Panc1 (cell line): ENCODE measurements around the gene RAB3D. TPM values are rescaled to one million over a fixed set of nuclear protein-coding genes. Genes with fewer than 3 reads are reported as not detected.
A peak's percentile ranks its signal among the peaks of the same experiment; 100 is the strongest.
"Not testable (repeated sequence)": the region's sequence is repeated elsewhere in the genome, so short reads cannot be mapped to it uniquely, and the experiment has no call there.

Experiments used
- ATAC-seq: fragments of 200-7000 bp; cut with Tn5 transposase; 2 replicates; pipeline ENCODE4 v1.9.1; 2020; ENCODE audit warnings: mild to moderate bottlenecking, moderate library complexity
- BruUV-seq: library from RNA; stranded (reverse); fragments of 400-500 nt; replicated peaks from 2 replicates; lab custom pipeline; 2021; lab: Mats Ljungman, UMichigan
- CTCF ChIA-PET: fragments of 300-600 bp; sonication (Branson Sonifier 250); formaldehyde crosslinking; loops from one replicate; lab custom pipeline; 2022; ENCODE audit warnings: antibody characterized with exemption; lab: Charles Lee
- POLR2A ChIA-PET: fragments of 300-600 bp; sonication (Branson Sonifier 250); formaldehyde crosslinking; loops from one replicate; lab custom pipeline; 2022; ENCODE audit warnings: antibody characterized with exemption; lab: Charles Lee
- DNase-seq: peaks from one replicate; pipeline ENCODE4 v3.0.0-alpha.2; 2010; ENCODE audit warnings: low read depth, low spot score
- H3K27ac ChIP-seq: 2 replicates; pipeline ENCODE4 v1.5.1; 2011; ENCODE audit warnings: mild to moderate bottlenecking, low read length, inconsistent platforms
- H3K27me3 ChIP-seq: fragments of 200-500 bp; sonication (Bioruptor generic); 2 replicates; pipeline ENCODE4 v1.6.0; 2014; ENCODE audit warnings: low read length, inconsistent platforms; ENCODE audit not compliant: control insufficient read depth, insufficient read depth
- H3K36me3 ChIP-seq: fragments of 200-500 bp; sonication (Bioruptor generic); 2 replicates; pipeline ENCODE4 v1.5.1; 2014; ENCODE audit warnings: inconsistent platforms, mild to moderate bottlenecking, low read length, moderate library complexity; ENCODE audit not compliant: control insufficient read depth, insufficient read depth
- H3K4me1 ChIP-seq: 2 replicates; pipeline ENCODE4 v1.5.1; 2011; ENCODE audit warnings: inconsistent platforms, mild to moderate bottlenecking, low read length, moderate library complexity; ENCODE audit not compliant: control insufficient read depth, insufficient read depth
- H3K4me3 ChIP-seq, 2 experiments: 2 replicates each; pipeline ENCODE4 v1.5.1; 2011 to 2012; ENCODE audit warnings: low read depth in 2 of 2, low read length in 2 of 2, mild to moderate bottlenecking in 2 of 2, inconsistent platforms in 1 of 2, moderate library complexity in 1 of 2
- H3K9me3 ChIP-seq: fragments of 200-500 bp; sonication (Bioruptor generic); 2 replicates; pipeline ENCODE4 v1.5.1; 2014; ENCODE audit warnings: low read depth, mild to moderate bottlenecking, inconsistent platforms, low read length, moderate library complexity; ENCODE audit not compliant: control insufficient read depth, insufficient read depth
- POLR2AphosphoS5 ChIP-seq: IDR thresholded peaks from 2 replicates; pipeline ENCODE4 v1.6.1; 2012; ENCODE audit warnings: mild to moderate bottlenecking, low read depth, low read length, moderate library complexity
- SIN3A ChIP-seq: IDR thresholded peaks from 2 replicates; pipeline ENCODE4 v1.6.1; 2012; ENCODE audit warnings: low read depth, mild to moderate bottlenecking, low read length, moderate library complexity, borderline replicate concordance; ENCODE audit not compliant: insufficient read depth
- TCF7L2 ChIP-seq: IDR thresholded peaks from 2 replicates; pipeline ENCODE4 v1.6.1; 2011; ENCODE audit warnings: mild to moderate bottlenecking, low read depth, low read length, inconsistent platforms
- in situ Hi-C: cut with HindIII; loops from 2 replicates; pipeline ENCODE4 v1.10.0; 2016; ENCODE audit warnings: low sequenced_read_pairs, low pct_unique_long_range_greater_than_20kb
- intact Hi-C: fragments of 100-400 bp; cut with micrococcal nuclease; formaldehyde crosslinking; loops from one replicate; pipeline ENCODE4 v1.10.0; 2022; ENCODE audit not compliant: unreplicated experiment
- total RNA-seq: library from RNA; stranded (reverse); gene quantifications from one replicate; pipeline ENCODE4 v1.2.1, GENCODE V29; 2021; ENCODE audit not compliant: unreplicated experiment
- TF ChIP-seq, protein P1 (sequence below): fragments of 450-650 bp; IDR thresholded peaks from 2 replicates; pipeline ENCODE4 v1.5.1; 2017; ENCODE audit warnings: mild to moderate bottlenecking
- TF ChIP-seq, protein P2 (sequence below), 2 experiments: IDR thresholded peaks; 2 replicates each; pipeline ENCODE4 v1.6.1; 2011 to 2012; ENCODE audit warnings: low read depth in 2 of 2, control low read depth in 1 of 2, low read length in 1 of 2, mild to moderate bottlenecking in 1 of 2, moderate library complexity in 1 of 2; ENCODE audit not compliant: insufficient read depth in 1 of 2

The RAB3D gene
- total RNA-seq, 1 experiment from 2014 or later = 46.6 TPM

DNA sequence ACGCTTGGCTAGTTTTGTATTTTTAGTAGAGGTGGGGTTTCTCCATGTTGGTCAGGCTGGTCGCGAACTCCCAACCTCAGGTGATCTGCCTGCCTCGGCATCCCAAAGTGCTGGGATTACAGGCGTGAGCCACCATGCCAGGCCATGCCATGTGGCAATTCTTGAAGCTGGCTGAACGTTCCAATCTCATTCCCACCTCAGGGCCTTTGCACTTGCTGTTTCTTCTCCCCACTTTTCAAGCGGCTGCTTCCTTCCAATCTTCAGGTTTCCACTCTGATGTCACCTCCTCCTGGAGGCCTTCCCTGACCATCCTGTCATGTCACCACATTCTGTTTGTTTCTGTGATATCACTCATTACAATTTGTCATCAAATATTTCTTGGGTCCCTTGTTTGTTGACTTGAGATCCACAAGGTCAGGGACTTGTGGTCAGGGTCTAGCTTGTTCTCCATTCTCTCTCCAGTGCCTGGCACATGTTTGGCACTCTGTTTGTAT lies 40.4 kb upstream of the RAB3D start:
- intact Hi-C loops (loop anchor here (2.0 kb wide), 1 partner anchor 67 kb away; no protein-coding TSS in a partner anchor), in situ Hi-C loops (no loop called here)
- Histone ChIP-seq H3K27me3 (no peaks in the 10 kb centered on the region), H3K9me3 (no peaks in the 10 kb centered on the region), H3K4me1 (peaks cover 33% of the 10 kb centered on the region), H3K27ac (peak overlapping the region; percentile 91), H3K4me3 (peak overlapping the region; percentile 62 to 75), H3K36me3 (no peaks in the 10 kb centered on the region; the same call in 1 of the 2 replicates)
- CTCF ChIA-PET = interaction anchor here (0.6 kb wide), 1 partner anchor 36 kb away, joined by 4 read pairs; no protein-coding TSS in a partner anchor
- TF ChIP-seq SIN3A (no peak), POLR2AphosphoS5 (no peak), TCF7L2 (no peak)
- TF ChIP-seq, protein P1, sequence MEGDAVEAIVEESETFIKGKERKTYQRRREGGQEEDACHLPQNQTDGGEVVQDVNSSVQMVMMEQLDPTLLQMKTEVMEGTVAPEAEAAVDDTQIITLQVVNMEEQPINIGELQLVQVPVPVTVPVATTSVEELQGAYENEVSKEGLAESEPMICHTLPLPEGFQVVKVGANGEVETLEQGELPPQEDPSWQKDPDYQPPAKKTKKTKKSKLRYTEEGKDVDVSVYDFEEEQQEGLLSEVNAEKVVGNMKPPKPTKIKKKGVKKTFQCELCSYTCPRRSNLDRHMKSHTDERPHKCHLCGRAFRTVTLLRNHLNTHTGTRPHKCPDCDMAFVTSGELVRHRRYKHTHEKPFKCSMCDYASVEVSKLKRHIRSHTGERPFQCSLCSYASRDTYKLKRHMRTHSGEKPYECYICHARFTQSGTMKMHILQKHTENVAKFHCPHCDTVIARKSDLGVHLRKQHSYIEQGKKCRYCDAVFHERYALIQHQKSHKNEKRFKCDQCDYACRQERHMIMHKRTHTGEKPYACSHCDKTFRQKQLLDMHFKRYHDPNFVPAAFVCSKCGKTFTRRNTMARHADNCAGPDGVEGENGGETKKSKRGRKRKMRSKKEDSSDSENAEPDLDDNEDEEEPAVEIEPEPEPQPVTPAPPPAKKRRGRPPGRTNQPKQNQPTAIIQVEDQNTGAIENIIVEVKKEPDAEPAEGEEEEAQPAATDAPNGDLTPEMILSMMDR = no peak
- TF ChIP-seq, protein P2, sequence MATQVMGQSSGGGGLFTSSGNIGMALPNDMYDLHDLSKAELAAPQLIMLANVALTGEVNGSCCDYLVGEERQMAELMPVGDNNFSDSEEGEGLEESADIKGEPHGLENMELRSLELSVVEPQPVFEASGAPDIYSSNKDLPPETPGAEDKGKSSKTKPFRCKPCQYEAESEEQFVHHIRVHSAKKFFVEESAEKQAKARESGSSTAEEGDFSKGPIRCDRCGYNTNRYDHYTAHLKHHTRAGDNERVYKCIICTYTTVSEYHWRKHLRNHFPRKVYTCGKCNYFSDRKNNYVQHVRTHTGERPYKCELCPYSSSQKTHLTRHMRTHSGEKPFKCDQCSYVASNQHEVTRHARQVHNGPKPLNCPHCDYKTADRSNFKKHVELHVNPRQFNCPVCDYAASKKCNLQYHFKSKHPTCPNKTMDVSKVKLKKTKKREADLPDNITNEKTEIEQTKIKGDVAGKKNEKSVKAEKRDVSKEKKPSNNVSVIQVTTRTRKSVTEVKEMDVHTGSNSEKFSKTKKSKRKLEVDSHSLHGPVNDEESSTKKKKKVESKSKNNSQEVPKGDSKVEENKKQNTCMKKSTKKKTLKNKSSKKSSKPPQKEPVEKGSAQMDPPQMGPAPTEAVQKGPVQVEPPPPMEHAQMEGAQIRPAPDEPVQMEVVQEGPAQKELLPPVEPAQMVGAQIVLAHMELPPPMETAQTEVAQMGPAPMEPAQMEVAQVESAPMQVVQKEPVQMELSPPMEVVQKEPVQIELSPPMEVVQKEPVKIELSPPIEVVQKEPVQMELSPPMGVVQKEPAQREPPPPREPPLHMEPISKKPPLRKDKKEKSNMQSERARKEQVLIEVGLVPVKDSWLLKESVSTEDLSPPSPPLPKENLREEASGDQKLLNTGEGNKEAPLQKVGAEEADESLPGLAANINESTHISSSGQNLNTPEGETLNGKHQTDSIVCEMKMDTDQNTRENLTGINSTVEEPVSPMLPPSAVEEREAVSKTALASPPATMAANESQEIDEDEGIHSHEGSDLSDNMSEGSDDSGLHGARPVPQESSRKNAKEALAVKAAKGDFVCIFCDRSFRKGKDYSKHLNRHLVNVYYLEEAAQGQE (IDR thresholded peaks at IDR 0.05; ENCODE audit: insufficient read depth in 1 of 2, low read depth in 2 of 2, low read length in 1 of 2) = no peak
- no peak for DNase-seq
- POLR2A ChIA-PET = no interaction called here
- TSS peak; percentile 90 for BruUV-seq
- ATAC-seq = no peak

- H3K4me1 ChIP-seq = peaks cover 33% of the 10 kb centered on the region
- H3K36me3 ChIP-seq, CTCF ChIA-PET, H3K9me3 ChIP-seq, H3K4me3 ChIP-seq, POLR2A ChIA-PET, DNase-seq, intact Hi-C loops, BruUV-seq, in situ Hi-C loops, H3K27me3 ChIP-seq, ATAC-seq: not testable (repeated sequence)
- peak overlapping the region; percentile 11; the same call in 1 of the 2 replicates for H3K27ac ChIP-seq
Measured at GRCh38 chr19:11379269-11379845, 39.9 kb upstream of the RAB3D start.
